Epithelial cell of esophagus (primary cell): ENCODE results near the gene EN2.

Experiments used
- DNase-seq: peaks from one replicate; pipeline ENCODE4 v3.0.0; 2010; ENCODE audit warnings: low read depth
- H3K4me3 ChIP-seq: 2 replicates; pipeline ENCODE4 v1.5.1; 2011; ENCODE audit warnings: mild to moderate bottlenecking, low read length, control low read depth
- TF ChIP-seq, protein P1 (sequence below): IDR thresholded peaks from 2 replicates; pipeline ENCODE4 v1.5.1; 2011; ENCODE audit warnings: low read depth, mild to moderate bottlenecking, low read length, control low read depth, inconsistent platforms; ENCODE audit not compliant: insufficient read depth; ENCODE audit errors: missing control alignments

The EN2 gene

DNA sequence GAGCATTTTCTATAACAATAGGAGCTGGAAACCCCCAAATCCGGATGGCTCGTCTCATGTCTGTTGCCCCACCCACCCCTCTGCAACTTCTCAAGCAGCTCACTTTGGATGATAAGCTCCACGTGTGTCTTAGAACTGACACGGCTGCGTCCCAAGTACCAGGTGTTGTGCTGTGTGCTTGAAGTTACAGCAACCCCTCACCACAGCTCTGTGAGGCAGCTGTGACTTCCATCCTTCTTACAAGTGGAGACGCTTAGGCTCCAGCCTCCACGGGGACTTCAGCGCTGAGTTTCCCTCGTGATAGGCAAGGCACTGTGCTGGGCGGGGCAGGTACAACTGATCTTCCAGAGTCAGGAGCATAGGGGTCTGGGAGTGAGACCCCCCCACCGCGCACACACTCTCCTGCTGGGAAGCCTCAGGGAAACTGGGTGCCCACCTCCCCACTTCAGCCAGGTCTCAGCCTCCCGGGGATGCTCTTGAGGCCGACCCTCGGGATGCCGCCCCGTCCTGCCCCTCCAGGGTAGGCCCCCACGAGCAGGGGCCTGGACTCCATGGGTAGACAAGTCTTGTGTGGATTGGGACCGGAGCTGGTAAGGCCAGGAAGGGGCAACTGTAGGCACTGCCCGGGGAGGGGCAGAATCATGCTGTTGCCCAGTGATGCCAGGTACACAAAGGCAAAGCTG is 31.4 kb downstream of the EN2 start:
- H3K4me3 ChIP-seq: no peak overlapping the region
- TF ChIP-seq, protein P1, sequence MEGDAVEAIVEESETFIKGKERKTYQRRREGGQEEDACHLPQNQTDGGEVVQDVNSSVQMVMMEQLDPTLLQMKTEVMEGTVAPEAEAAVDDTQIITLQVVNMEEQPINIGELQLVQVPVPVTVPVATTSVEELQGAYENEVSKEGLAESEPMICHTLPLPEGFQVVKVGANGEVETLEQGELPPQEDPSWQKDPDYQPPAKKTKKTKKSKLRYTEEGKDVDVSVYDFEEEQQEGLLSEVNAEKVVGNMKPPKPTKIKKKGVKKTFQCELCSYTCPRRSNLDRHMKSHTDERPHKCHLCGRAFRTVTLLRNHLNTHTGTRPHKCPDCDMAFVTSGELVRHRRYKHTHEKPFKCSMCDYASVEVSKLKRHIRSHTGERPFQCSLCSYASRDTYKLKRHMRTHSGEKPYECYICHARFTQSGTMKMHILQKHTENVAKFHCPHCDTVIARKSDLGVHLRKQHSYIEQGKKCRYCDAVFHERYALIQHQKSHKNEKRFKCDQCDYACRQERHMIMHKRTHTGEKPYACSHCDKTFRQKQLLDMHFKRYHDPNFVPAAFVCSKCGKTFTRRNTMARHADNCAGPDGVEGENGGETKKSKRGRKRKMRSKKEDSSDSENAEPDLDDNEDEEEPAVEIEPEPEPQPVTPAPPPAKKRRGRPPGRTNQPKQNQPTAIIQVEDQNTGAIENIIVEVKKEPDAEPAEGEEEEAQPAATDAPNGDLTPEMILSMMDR: no peak
- DNase-seq: no peak

DNA sequence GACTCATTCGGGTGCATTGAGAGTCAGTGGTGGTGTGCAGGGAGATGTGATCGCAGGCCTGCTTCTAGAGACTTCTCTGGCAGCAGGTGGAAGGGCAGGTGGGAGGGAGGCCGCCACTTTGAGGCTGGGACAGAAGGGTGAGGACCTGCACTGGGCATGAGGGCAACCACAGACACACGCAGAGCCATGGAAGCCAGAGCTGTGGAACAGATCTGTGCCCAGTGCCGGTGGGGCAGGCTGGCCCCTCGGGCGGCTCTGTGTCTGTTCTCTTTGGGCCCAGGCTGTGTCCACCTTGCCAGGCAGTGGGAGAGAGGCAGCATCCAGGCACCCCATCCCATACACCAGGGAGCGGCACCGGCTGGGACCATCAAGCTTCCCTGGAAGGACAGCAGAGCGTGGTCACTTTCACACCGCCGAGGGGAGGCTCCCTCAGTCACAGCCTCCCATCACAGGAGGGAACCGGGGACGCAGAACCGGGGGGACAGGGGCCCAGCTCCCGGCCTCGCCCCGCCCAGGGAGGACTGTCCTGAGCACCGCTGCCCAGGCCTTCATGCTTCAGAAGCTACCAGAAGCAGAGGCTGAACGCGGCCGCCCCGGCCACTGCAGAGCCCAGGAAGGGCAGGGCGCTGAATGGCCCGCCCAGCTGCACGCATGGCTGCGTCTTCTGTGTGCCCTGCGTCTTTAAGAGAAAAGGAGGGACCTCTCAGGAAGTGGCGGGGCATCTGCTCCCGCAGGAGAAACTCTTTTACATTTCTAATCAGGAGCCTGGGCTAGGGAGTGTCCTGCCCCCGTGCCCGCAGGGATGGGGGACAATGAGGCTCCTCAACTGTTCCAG is 32.1 kb downstream of the EN2 start:
- DNase-seq: no peak
- TF ChIP-seq, protein P1: no peak
- no peak overlapping the region for H3K4me3 ChIP-seq

DNA sequence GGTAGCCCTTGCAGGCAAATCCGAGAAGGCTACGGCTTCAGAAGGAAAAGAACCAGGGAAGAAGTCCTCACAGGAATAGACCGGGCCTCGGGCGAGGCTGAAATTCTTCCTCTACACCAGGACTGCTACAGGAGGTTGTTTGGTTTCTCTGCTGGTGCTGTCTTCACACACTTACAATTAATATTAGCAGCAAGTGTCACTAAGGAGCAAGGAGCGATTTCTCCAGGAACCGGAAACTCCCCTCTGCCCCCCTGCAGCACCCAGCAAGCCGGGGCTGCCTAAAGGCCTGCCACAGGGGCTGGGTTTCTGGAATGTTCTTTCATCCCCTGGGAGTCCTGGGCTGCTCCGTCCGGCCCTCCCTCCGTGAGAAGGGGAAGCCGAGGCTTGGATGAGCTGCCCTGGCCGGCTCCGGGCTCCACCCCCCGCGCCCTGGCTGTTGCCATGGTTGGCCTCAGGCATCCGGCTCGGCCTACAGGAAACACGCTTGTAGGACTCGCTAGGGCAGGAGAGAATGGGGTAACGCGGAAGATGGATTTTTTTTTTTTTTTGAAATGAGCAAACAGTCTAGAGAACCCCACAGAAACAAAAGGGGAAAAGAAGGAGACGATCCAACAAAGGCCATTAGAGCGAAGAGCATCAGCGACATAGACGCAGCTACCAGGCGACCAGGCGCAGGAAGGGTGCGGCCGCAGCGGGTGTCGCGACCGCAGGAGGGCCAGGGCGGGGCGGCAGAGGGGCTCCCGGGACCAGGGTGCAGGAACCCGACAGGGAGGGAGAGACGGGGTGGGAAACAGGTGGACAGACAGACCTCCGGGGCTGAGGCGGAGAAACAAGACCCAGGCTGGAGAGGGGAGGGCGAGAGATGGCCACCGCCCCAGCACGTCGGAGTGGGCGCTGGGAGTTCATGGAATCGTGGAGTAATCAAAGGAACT is 33.0 kb downstream of the EN2 start:
- TF ChIP-seq, protein P1: no peak
- H3K4me3 ChIP-seq: no peak overlapping the region
- DNase-seq: no peak

DNA sequence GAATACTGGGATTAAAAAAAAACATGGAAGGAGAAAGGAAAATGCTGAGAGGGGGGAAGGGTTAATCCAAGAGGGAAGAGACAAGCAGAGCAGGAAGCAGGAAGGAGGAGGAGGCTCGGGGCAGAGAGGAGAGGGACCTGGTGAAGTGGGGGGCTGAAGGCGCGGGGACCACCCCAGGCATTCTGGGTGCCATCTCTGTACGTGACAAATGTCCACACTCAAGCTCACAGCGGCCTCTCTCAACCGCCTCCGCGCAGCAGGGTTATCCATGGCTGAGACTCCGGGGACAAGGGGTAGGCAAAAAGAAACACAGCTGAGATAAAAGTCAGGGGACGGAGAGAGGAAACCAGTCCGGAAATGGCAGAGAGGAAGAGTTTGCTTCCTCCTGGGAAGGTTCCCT is 33.9 kb downstream of the EN2 start:
- no peak overlapping the region for H3K4me3 ChIP-seq
- TF ChIP-seq, protein P1: no peak
- no peak for DNase-seq

DNA sequence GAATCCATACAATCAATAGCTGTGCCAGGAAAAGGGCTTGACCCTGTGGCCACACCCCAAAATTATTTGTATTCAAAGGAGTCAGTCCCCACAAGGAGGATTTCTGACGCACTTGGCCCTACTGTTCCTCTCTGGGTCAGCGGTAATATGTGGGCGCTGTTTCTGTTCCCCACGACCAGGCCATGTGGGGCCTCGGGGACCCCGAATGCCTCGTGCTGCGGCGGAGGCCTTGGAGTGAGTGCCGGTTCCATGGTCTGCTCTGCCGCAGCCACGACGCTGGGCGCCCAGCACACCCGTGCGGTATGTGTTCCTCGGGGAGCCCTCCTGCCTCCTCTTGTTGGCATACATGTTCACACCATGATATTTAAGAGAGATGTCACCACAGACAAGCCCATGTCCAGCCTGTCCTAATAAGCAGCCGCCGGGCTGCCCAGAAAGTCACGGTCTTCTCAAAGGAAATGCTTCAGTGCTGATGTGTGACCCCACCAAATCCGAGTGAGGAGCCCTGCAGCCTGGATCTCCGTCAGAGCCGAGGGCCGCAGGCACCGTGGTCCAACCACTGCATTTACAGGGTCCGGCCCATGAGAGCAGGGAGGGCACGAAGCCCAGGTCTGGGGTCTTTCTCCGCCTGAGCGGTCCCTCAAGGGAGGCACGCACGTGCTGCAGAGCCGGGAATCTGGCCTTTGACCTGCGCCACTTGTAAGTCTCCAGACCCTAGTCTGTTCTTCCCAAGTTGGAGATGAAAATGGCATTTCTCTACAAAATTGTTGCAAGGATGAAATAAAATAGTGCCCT is 36.0 kb downstream of the EN2 start:
- DNase-seq: no peak
- no peak overlapping the region for H3K4me3 ChIP-seq
- TF ChIP-seq, protein P1: no peak

DNA sequence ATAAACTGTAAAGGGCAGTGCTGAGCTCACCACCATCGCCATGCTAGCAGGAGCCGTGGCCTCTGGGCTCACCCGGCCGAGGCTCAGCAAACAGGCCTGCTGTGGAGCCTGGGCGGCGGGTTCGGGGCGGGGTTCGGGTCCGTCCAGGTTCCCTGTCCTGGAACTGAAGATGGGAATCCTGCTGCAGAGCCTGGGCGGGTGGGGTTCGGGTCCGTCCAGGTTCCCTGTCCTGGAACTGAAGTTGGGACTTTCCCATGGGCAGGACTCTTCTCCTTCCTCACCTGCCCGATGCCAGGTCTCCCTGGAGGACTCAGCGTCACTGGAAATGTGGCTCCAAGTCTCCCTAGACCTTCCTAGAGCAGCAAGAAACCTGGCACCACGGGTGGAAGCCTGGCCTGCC is 36.6 kb downstream of the EN2 start:
- no peak for DNase-seq
- TF ChIP-seq, protein P1: no peak
- no peak overlapping the region for H3K4me3 ChIP-seq
